HG02642 (cell line): Measurements from ENCODE around the gene ITGB7.
A peak's percentile ranks its signal among the peaks of the same experiment; 100 is the strongest.
"Not testable (repeated sequence)": the region's sequence is repeated elsewhere in the genome, so short reads cannot be mapped to it uniquely, and the experiment has no call there.

Experiments
- ATAC-seq: cut with Tn5 transposase; IDR thresholded peaks from one replicate; pipeline ENCODE4 v1.9.1; 2021; ENCODE audit warnings: mild to moderate bottlenecking; ENCODE audit not compliant: unreplicated experiment, poor library complexity

ITGB7 gene

DNA sequence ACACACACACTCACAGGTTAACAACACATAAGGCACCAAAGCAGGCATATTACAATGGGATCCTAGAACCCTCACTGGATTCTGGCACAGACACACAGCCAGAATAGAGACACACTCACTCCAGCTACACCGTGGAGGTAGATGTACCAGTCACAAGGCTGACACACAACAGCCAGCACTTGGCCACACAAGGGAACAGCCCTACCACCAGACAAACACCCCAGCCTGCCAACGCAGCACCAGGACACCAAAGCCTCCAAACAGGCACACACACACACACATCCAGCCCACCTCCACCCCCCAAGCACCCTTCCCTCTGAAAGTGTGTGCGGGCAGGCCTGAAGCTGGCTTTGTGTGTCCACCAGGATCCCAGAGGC, 10.9 kb upstream of the ITGB7 start:
- ATAC-seq = no peak

DNA sequence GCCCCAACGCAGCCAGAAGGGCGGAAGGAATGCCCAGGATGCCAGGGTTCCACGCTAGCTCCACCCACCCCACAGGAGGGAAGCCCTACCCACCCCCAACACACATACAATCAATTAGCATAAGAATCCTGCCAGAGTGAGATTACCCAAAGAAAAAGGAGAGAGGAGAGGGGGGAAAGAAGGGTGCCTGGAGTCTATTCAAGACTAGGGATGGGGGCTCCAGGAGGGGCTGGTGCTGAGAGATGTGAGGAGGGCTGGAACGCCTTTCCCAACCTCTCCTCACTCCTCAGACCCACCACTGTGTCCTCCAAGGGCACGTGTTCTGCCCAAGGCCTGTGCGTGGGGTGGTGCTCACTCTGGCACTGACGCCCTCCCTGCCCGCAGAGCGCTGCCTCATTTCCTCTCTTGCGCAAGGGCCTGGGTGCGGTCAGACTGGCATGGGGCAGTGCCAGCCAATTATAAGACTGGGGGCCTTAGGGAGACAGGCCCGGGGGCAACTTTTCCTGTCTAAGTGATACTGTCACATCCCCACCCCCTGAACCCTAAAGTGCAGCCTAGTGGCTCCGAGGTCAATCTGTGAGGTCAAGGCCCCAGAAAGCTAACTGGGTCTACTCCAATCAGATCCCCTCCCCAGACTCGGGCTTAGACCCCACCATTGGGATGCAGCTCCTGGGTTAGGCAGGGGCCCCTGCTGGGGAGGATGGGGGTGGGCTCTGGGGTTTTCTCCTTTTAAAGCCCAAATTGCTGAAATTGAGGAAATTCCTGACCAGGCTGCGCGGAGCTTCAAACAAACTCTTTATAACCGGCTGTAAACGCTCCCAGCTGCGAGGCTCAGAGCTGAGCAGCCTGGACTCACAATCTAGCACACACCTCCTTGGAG, 10.2 kb upstream of the ITGB7 start:
- no peak for ATAC-seq

DNA sequence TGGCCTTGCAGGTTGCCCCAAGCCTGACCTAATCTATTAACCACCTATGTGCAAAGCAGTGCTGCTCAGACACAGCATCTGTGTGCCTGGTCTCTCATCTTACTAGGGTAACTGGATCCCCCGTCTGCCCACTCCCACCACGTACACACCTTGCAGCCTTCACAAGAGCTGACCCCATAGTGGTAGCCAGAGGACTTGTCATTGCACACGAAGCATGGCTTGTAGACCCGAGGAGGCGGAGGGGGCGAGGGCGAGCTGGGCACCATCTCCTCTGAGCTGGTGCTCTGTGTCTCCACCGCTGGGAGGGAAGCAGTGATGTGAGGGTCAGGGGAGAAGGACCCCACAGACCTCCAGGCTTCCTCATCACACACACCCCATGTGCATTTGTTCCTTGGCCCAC, 8.4 kb upstream of the ITGB7 start:
- no peak for ATAC-seq

DNA sequence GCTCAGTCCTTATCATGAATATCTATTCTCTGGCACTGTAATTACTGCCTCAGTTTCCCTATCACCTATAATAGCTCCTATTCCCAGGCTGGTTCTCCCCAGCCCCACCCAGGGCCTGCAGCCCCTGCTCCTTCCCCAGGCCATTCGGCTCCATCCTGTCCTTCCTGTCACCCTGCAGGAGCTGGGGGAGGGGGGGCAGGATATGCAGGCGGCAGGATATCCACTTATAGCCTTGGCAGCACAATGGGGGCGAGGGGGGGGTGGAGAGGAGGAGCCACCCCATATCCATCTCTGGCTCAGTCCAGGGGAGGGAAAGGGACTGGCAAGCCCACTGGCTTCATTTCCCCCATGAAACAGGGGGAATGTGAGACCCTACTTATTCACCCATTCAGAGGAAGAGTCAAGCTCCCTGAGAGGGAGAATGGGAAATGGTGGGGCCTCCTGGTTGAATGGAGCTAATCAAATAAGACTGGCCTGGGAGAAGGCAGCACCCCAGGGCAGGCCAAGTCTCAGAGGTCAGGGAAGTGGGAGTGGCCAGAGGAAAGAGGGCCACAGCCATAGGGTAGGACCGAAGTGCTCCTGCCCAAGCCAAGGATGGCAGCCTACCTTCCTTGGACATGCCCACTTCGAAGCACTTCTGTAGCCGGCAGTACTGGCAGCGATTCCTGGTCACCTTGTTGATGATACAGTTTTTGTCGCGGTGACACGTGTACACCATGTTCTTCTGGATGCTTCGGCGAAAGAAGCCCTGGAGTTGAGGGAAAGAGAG, 7.8 kb upstream of the ITGB7 start:
- ATAC-seq = no peak

DNA sequence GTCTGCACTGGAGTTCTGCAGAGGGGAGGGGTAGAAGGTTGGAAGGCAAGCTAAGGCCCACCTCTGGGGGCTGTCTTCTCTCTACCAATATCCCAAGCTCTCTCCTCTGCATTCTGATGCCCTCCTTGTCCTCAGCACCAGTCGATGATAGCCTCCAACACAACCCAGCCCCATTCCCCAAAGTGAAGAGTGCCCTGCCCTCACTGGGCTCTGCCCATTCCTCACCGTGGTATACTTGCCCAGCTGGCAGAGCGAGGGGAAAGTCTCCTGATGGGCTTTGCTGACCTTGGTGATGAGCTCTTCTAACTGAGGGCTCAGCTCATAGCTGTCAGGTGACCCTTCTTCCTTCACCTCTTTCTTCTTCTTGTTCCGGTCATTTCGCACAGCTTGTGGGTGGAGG, 7.2 kb upstream of the ITGB7 start:
- no peak for ATAC-seq

DNA sequence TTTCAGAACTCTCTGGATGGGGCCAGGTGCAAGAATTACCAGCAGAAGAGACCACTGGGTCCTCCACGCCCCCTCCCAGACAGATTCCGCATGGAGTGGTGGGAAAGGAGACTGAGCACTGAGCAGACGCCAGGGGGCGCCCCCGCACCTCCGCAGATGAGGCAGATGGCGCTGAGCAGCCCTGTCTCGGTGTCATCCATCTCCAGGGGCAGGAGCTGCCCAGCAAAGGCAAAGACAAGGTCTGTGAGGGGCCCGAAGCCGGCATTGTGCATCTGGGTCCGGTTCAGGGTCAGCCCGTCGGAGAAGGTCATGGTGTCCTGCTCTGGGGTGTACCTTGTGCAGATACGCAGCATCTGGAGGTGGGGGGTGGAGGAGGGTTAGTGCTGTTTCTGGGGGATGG, 6.3 kb upstream of the ITGB7 start:
- ATAC-seq = no peak

DNA sequence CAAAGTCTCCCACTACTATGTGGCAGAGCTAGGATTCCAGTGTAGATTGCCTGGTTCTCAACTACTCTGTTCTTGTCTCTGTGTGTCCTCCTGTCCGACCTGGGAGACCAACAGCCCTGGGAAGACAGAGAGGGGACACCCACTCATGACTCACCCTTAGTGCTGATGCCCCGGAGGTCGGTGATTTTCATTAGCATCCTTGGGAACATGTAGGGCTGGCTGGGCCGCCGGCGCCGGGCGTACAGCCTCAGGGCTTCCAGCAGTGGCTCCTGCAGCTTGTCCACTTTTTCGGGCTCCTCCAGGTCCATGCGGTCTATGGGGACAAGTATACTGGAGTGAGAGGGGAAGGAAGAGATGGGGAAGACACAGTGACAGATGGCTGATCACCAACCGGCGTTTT, 5.9 kb upstream of the ITGB7 start:
- no peak for ATAC-seq

DNA sequence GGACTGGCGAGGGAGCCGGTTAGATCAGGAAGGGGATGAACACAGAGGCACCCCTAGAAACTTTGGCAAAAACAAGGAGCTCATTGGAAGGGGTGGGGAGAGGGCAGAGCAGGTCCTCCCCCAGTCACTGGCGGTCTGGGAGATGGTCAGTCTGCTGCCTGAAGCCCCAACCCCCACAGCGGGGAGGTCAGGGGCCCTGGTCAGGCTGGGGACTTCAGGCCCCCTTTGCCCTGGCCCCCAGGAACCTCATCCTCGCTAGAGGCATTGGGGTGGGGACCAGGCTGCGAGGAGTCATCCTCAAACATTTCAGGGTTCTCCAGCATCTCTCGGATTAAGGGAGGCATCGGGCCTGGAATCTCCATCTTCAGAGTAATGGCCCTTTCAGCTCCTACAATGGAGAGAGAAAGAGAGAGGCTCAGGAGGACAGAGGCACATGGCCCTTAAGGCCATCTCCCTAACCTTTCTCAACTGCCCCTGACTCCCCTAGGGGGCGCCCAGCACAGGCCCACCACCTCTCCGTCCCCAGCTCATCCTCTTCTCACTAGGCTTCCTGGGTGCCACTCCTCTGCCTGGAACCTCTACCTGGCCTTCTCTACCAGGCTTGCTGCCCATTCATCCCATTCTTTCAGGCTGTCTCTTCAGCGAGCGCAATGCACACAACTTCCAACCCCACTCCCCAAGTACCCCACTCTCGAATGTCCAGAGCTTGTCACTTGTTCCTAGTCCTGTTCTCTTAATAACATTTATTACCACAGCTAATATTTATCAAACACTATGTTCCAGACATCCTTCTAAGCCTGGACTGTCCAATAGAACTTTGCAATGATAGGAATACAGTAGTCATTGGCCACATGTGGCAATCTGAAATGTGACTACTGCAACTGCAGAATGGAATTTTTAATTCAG, 4.7 kb upstream of the ITGB7 start:
- no peak for ATAC-seq

DNA sequence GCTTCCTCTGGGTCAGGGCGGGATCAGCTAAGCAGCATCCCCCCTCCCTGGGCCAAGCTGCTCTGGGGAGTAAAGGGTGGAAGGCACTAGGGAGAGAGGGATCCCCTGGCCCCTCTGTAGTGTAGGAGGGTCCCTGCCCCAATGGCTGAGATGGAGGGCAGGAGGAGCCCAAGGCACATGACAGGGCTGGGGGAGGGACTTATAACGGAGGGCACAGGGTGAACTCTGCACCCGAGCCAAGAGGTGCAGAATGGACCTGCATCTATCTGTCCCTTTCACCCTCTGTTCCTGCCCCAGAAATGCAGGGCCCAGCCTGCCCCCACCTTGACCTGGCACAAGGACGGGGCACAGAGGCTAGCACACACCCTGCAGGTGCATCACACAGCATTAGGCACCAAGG, 3.8 kb upstream of the ITGB7 start:
- no peak for ATAC-seq

DNA sequence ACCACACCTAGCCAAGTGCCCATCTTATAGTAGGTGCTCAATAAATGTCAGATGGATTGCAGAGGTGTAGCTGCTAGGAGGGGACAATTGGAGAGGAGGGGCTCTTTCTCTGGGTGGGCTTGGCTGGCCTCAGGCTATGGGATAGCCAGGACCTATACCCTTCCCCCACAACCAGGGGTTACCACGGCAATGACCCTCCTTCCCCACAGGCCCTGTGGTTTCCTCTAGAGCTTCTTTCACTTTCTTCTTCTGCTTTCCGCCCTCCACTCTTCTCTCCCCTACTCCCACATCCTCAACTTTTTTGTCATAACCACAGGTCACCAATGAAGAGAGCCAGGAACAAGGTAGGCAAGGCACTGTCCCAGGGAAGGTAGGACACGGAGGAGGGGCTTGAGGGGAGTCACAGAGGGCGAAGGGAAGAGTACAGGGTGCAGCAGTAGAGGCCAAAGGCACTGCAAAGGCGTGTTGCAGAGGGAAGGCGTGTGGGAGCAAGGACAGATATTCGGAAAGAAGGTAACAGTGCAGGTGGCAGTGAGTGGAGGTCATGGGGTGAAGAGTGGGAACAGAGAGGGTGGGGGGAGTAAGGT, 1.9 kb upstream of the ITGB7 start:
- peak; percentile 41 for ATAC-seq

DNA sequence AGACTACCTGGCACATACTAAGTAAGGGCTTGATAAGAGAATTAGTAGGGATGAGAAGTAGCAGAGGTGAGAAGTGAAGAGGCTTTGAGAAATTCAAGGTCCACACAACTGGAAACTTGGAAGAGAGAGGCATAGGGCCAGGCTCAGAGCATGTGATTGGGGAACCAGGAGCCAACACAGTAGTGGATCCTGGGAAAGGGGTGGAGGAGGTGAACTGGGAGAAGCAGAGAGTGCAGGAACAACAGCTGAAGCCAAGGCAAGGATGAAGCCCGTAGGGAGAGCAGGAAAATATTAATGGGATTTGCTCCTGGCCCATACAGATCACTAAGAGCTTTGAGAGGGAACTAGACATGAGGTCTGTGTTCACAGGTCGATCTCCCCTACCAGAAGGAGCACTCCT, 1.4 kb upstream of the ITGB7 start:
- no peak for ATAC-seq

DNA sequence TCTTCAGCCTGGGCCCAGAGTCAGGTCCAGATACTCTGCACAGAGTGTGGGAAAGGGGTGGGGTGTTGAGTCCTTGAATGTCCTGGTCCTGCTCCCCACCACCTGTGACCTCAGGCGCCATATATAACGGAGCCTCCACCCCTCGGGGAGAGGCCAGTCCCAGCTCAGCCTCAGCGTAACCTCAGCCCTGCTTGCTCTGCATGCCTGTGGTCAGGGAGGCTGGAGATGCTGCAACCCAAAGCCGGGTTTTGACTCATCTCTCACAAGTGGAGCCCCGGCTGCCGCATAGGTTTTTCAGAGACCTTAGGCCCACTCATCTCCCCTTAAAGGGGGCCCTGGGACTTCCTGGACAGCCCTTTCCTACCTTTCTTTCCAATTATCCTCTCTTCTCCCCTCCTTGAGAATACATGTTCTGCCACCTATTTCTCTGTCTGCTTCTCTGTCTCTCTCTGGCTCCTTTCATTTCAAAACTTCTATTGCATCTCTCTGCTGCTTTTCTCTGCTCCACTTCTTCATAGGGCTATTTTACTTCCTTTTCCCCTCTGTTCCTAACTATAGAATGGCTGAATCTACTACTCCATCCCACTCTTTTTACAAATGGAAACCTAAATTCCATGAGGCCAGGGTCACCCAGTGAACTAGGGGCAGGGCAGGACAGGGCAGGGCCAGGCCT, 1.2 kb downstream of the ITGB7 start:
- ATAC-seq = peak; percentile 63

DNA sequence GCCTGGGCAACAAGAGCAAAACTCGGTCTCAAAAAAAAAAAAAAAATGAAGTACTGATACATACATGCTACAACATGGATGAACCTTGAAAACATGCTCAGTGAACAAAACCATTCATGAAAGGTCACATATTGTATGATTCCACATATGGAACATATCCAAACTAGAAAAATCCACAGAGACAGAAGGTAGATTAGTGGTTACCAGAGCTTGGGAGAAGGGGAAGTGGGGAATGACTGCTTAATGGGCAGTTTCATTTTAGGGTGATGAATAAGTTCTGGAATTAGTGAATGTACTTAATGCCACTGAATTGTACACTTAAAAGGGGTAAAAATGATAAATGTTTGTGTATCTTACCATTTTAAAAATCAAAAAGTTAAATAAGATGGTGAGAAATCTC, 2.7 kb downstream of the ITGB7 start:
- no peak for ATAC-seq

DNA sequence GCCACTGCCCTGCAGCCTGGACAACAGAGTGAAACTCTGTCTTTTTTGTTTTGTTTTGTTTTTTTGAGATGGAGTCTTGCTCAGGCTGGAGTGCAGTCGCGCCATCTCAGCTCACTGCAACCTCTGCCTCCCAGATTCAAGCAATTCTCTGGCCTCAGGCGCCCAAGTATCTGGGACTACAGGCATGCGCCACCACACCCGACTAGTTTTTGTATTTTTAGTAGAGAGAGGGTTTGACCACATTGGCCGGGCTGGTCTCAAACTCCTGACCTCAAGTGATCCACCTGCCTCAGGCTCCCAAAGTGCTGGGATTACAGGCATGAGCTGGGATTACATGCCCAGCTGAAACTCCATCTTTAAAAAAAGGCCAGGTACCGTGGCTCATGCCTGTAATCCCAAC, 4.7 kb downstream of the ITGB7 start:
- ATAC-seq = not testable (repeated sequence)

DNA sequence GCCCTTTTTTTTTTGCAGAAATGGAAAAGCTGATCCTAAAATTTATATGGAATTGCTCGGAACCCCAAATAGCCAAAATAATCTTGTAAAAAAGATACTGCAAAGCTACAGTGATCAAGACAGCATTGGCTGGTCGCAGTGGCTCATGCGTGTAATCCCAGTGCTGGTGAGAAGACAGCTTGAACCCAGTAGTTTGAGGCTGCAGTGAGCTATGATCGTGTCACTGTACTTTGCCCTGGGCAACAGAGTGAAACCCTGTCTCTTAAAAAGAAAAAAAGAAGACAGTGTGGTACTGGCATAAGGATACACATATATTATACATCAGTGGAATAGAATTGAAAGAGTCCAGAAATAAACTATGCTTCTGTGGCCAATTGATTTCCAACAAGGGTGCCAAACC, 5.4 kb downstream of the ITGB7 start:
- no peak for ATAC-seq

DNA sequence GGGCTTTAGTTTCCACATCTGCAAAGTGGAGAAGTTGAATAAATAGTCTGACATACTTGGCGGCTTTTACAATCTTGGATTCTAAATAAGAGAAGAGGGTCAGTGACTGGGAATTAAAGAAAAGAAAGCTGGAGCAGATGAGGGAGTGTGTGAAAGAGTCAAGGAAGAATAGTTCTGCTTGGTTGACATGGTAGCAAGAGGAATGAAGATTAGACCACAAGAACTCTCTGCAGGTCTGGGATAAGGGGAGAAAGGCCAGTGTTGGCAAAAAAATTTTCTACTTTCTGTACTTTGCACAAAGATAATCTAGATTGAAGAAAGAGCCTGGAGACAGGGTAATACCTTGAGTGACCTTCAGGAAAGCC, 5.9 kb downstream of the ITGB7 start:
- no peak for ATAC-seq

DNA sequence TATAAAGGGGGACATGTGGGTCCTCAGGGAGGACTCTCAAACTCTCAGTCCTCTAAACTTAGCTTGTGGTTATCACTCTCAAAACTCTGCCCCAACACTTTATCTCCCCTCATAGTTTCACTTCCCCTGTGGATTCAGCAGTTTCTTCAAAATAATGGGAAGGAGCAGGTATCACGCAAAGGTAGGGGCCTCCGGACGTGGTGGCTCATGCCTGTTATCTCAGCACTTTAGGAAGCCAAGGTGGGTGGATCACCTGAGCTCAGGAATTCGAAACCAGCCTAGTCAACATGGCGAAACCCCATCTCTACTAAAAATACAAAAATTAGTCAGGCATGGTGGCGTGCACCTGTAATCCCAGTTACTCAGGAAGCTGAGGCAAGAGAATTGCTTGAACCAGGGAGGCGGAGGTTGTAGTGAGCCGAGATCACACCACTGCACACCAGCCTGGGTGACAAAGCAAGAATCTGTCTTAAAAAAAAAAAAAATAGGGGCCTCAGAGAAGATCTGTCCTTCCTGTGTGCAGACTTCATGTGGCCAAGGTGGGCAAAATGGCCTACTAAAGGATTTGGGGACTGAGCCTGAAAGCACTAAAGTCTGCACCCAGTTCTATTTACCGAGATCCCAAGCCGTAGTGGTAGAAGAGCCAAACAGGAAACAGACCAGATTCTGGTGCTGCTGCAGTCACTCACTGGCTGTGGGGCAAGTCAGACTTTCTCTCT, 6.4 kb downstream of the ITGB7 start:
- ATAC-seq = peak; percentile 50

DNA sequence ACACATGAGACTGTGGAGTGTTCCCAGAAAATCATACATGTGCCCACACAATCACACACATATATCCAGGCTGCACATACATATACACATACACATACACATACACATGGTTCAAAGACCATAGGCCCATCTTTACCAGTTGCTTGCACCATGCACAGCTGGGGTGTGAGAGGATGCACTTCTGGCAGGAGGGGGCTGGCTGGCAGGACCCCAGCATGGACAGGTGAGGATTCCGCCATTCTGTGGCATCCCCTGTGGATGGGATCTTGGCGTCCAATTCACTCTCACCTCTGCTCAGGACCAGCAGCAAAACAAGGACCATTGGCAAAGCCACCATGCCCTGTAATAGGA, 7.0 kb downstream of the ITGB7 start:
- no peak for ATAC-seq

DNA sequence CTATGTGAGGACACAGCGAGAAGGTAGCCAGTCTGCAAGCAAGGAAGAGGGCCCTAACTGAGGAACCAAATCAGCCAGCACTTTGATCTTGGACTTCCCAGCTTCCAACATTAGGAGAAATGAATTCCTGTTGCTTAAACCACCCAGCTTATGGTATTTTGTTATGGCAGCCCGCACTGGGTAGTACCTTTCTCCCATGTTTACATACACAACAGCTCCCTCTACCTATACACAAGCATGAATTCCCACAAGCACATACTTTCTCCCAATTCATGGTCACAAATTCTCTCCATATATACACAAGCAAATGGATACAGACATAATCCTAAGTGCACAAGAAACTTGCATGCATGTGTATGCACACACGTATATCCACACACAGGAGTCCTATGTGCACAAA, 7.4 kb downstream of the ITGB7 start:
- no peak for ATAC-seq
